SU-DHL-6 (cell line): Measurements from ENCODE around the gene TMEM108.

Experiments used
- EZH2phosphoT487 ChIP-seq: fragments of 200-600 bp; sonication (generic), shearing (Covaris generic); conservative IDR thresholded peaks from 2 replicates; pipeline ENCODE4 v1.6.1; 2018; ENCODE audit warnings: mild to moderate bottlenecking, antibody characterized with exemption, low read length, moderate library complexity, mixed read lengths
- TF ChIP-seq, protein P1 (sequence below): fragments of 200-600 bp; sonication (generic); IDR thresholded peaks from one replicate; pipeline ENCODE4 v1.5.1; 2017; ENCODE audit warnings: antibody characterized with exemption, mild to moderate bottlenecking, low read length, moderate library complexity; ENCODE audit not compliant: insufficient read depth, poor library complexity, severe bottlenecking

DNA sequence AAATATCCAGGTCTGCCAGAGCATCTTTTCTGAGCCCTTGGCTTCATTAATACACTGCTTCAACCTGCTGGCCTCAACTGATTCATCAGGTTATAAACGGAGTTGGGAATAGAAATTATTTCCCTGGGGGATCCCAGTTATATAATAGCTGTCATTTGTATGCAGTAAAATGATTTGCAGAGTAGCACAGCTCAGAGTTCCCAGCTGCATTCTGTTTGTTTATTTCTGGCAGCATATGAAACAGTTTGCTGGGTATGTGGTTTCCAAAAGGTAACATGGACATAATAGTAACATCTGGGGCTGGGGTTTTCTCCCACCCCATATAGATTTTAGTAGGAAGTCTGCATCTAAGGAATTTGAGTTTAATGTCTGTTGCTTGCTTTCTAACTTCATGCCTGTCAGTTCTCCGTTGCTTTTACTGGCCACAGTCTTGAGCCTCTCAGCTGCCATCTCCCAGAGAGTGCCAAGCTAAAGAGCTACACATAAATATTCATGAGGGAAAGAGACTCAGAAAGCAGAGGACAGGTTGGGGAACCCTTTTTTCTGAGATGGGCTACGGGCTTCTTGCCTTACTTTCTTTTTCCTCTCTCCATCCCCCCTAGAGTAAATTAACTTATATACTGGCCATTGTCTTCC lies 124.6 kb downstream of the TMEM108 start:
- TF ChIP-seq, protein P1, sequence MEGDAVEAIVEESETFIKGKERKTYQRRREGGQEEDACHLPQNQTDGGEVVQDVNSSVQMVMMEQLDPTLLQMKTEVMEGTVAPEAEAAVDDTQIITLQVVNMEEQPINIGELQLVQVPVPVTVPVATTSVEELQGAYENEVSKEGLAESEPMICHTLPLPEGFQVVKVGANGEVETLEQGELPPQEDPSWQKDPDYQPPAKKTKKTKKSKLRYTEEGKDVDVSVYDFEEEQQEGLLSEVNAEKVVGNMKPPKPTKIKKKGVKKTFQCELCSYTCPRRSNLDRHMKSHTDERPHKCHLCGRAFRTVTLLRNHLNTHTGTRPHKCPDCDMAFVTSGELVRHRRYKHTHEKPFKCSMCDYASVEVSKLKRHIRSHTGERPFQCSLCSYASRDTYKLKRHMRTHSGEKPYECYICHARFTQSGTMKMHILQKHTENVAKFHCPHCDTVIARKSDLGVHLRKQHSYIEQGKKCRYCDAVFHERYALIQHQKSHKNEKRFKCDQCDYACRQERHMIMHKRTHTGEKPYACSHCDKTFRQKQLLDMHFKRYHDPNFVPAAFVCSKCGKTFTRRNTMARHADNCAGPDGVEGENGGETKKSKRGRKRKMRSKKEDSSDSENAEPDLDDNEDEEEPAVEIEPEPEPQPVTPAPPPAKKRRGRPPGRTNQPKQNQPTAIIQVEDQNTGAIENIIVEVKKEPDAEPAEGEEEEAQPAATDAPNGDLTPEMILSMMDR, result no peak
- no peak for TF ChIP-seq EZH2phosphoT487
